ENCODE data around the gene TMEM250.

TMEM250 gene

GRCh38 chr9:136081826-136082495 is 36.7 kb downstream of the TMEM250 start:
- FAIRE-seq: no peak

GRCh38 chr9:136081113-136081825 is 37.4 kb downstream of the TMEM250 start:
- no peak for FAIRE-seq

GRCh38 chr9:136080716-136081112 is 38.0 kb downstream of the TMEM250 start:
- FAIRE-seq: no peak

GRCh38 chr9:136079916-136080246 is 38.8 kb downstream of the TMEM250 start:
- no peak for FAIRE-seq

GRCh38 chr9:136079211-136079915 is 39.3 kb downstream of the TMEM250 start:
- no peak for FAIRE-seq

DNA sequence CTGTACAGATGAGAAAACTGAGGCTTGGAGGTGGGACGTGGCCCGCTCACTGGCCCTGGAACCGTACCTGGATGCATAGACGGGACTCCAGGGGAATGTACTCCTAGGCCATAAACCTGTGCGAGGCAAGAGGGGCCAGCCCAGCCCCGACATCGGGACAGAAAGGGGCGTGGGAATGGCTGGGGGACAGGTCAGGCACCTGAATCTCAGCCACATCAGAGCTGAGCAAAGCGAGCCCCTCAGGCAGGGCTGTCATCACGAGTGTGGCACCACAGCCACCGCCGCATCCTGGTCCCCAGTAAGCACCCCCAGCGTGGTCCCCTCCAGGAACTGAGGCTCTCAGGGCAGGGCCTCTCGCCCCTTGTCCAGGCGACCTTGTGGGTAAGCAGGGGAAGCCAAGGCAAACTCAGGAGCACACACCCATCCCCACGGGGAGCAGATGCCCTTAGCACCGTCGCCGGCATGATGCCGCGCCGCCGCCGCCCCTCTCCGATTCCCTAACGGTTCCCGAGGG is 40.1 kb downstream of the TMEM250 start:
- no peak for FAIRE-seq

DNA sequence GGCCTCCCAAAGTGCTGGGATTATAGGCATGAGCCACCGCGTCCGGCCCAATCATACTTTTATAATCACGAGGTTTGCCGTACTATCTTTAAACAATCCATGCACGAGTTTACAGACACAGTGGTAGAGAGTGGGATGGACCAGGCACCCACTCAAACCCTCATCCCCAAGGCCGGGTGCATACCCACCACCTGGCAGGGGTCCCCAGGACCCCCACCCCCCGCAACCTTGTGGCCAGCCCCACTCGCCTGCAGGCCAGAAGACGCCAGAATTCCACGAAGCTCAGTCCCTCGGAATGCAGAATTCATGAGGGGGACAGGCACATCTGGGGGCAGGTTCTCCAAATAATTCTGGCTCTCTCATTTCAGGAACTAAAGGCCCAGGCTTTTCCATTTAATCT is 40.7 kb downstream of the TMEM250 start:
- no peak for FAIRE-seq

DNA sequence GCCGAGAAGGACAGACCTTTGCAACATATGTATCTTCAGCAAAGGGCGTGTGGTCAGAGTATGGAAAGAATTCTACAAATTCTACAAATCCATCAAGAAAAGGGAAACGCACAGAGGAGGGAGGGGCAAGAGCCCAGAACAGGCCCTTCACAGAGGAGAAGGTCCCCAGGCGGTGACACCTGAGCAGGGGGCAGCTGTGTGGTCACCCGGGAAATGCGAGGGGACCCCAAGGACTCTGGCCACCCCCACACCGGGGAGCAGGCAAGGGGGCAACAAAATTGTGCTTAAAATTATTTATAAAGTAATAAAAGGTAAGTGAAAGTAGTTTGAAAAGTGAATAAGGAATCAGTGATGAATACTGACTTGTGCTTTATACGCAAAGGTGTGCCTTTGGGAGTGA is 41.2 kb downstream of the TMEM250 start:
- FAIRE-seq: no peak

DNA sequence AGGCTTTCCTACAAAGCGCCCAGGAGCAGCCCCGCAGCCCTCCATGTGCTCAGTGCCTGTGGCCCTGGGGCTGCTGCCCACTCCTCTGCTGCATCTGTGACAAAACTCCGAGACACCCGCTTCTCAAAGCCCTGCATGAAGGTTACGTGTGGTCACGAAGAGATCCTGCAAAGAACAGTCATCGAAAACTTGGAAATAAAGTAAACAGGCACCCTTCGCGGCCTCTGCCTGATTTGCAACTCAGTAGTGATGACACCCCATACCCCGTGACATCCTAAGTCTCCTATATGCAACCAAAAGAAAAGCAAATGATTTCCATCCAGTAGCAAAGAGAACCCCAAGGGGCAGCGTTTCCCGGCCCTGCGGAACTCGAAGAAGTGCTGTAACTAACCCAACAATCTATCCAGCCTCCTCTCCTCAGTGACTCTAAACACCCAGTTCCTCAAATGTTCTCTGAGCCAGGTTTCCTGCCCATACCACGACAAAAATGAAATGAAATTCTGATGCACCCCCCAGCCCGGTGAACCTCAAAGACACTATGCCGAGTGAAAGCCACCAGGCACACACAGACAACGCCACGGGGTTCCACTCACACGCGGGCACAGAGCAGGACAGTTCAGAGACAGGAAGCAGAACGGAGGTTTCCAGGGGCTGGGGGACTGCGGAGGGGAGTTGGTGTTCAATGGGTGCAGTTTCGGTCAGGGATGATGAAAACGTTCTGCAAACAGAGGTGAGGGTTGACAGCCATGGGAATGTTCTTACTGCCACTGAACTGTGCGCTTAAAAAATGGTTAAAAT is 42.6 kb downstream of the TMEM250 start:
- FAIRE-seq: no peak

GRCh38 chr9:136075134-136075841 is 43.4 kb downstream of the TMEM250 start:
- no peak for FAIRE-seq

- FAIRE-seq: no peak
Measured at GRCh38 chr9:136074706-136075105, 44.0 kb downstream of the TMEM250 start.

Data from islet of Langerhans (tissue), 1 donor.